GM12891 (cell line): ENCODE measurements around the gene ABCA2.

ENCODE experiments used
- POLR2A ChIP-seq: IDR thresholded peaks from 2 replicates; pipeline ENCODE4 v1.6.1; 2011; ENCODE audit warnings: low read depth, low read length, control low read depth
- POLR2AphosphoS5 ChIP-seq: IDR thresholded peaks from 2 replicates; pipeline ENCODE4 v1.6.1; 2011; ENCODE audit warnings: low read depth, low read length, control low read depth
- POU2F2 ChIP-seq: IDR thresholded peaks from 2 replicates; pipeline ENCODE4 v1.6.1; 2011; ENCODE audit warnings: low read depth, mild to moderate bottlenecking, control low read depth, low read length, moderate library complexity
- SPI1 ChIP-seq: IDR thresholded peaks from 2 replicates; pipeline ENCODE4 v1.6.1; 2011; ENCODE audit warnings: low read depth, low read length, control low read depth
- TAF1 ChIP-seq: IDR thresholded peaks from 2 replicates; pipeline ENCODE4 v1.6.1; 2011; ENCODE audit warnings: low read depth, low read length, control low read depth

DNA sequence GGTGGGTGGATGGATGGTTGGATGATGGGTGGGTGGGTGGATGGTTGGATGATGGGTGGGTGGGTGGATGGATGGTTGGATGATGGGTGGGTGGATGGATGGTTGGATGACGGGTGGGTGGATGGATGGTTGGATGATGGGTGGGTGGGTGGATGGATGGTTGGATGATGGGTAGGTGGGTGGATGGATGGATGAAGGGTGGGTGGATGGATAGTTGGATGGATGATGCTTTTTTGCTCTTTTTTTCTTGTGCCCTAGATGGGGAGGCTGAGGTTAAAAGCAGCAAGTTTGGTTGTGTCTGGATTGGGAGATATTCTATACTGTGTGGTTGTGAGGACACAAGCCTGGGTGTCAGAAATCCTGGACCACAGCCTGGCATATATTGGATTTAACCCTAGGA is 70.6 kb downstream of the ABCA2 start:
- TF ChIP-seq POLR2A (no peak), TAF1 (no peak), POLR2AphosphoS5 (no peak), POU2F2 (no peak), SPI1 (no peak)
